CD8-positive, alpha-beta memory T cell (primary cell): ENCODE measurements around the gene HHIPL1. TPM values are rescaled to one million over a fixed set of nuclear protein-coding genes. Genes with fewer than 3 reads are reported as not detected.

Experiments
- CTCF ChIA-PET: fragments of 350-600 bp; sonication (Branson Sonifier 250); formaldehyde crosslinking; loops from one replicate; lab custom pipeline; 2021; ENCODE audit warnings: antibody characterized with exemption; lab: Charles Lee
- POLR2A ChIA-PET: fragments of 350-600 bp; sonication (Branson Sonifier 250); formaldehyde crosslinking; loops from one replicate; lab custom pipeline; 2021; ENCODE audit warnings: antibody characterized with exemption; lab: Charles Lee
- DNase-seq, 5 donors: peaks; one replicate each; pipeline versions ENCODE4 v3.0.0 to v3.0.0-alpha.2; 2020 to 2022; ENCODE audit warnings: mixed read lengths in 1 of 5
- H3K27ac ChIP-seq: one replicate; pipeline ENCODE4 v1.7.0; 2013; ENCODE audit warnings: low read depth, mild to moderate bottlenecking, low read length, moderate library complexity
- H3K27me3 ChIP-seq: 2 replicates; pipeline ENCODE4 v1.7.0; 2013; ENCODE audit warnings: low read length, mild to moderate bottlenecking; ENCODE audit not compliant: insufficient read depth, poor library complexity, severe bottlenecking
- H3K36me3 ChIP-seq: 2 replicates; pipeline ENCODE4 v1.7.0; 2013; ENCODE audit warnings: mild to moderate bottlenecking, low read length, moderate library complexity; ENCODE audit not compliant: insufficient read depth
- H3K4me1 ChIP-seq: 2 replicates; pipeline ENCODE4 v1.7.0; 2013; ENCODE audit warnings: mild to moderate bottlenecking, low read length, moderate library complexity; ENCODE audit not compliant: insufficient read depth
- H3K4me3 ChIP-seq: 2 replicates; pipeline ENCODE4 v1.7.0; 2013; ENCODE audit warnings: mild to moderate bottlenecking, low read length
- H3K9me3 ChIP-seq: 2 replicates; pipeline ENCODE4 v1.7.0; 2013; ENCODE audit warnings: mild to moderate bottlenecking, low read length
- H3K27ac Mint-ChIP-seq, 8 donors: one replicate each; pipeline ENCODE4 v1.8.0; 2020 to 2021; ENCODE audit warnings: mixed read lengths in 8 of 8, mild to moderate bottlenecking in 6 of 8, inconsistent platforms in 3 of 8, moderate library complexity in 3 of 8
- H3K27me3 Mint-ChIP-seq, 2 donors: one replicate each; pipeline ENCODE4 v1.8.0; 2020 to 2021; ENCODE audit warnings: mixed read lengths in 2 of 2, mild to moderate bottlenecking in 1 of 2, moderate library complexity in 1 of 2
- H3K36me3 Mint-ChIP-seq, 3 donors: one replicate each; pipeline ENCODE4 v1.8.0; 2020 to 2021; ENCODE audit warnings: mixed read lengths in 3 of 3, inconsistent platforms in 1 of 3, mild to moderate bottlenecking in 1 of 3
- H3K4me1 Mint-ChIP-seq, 3 donors: one replicate each; pipeline ENCODE4 v1.8.0; 2020 to 2021; ENCODE audit warnings: mixed read lengths in 3 of 3, inconsistent platforms in 1 of 3, mild to moderate bottlenecking in 1 of 3
- H3K4me3 Mint-ChIP-seq, 7 donors: one replicate each; pipeline ENCODE4 v1.8.0; 2020 to 2021; ENCODE audit warnings: mixed read lengths in 7 of 7, mild to moderate bottlenecking in 6 of 7, moderate library complexity in 4 of 7, inconsistent platforms in 2 of 7
- H3K9me3 Mint-ChIP-seq, 5 donors: one replicate each; pipeline ENCODE4 v1.8.0; 2020 to 2022; ENCODE audit warnings: mixed read lengths in 5 of 5, mild to moderate bottlenecking in 3 of 5, moderate library complexity in 2 of 5, inconsistent platforms in 1 of 5
- polyA plus RNA-seq: library from polyadenylated mRNA; unstranded; fragments of 300-500 nt; fragmentation: Illumina TruSeq; gene quantifications from one replicate; pipeline ENCODE4 v1.2.3, GENCODE V29; 2021
- total RNA-seq, 2 experiments: library from RNA; stranded (reverse); gene quantifications; one replicate each; pipeline ENCODE4 v1.2.3, GENCODE V29; 2021

Gene HHIPL1
- total and polyA plus RNA-seq, 3 experiments from 2014 or later = 0.04 TPM; not detected in 2

GRCh38 chr14:99702115-99702514 lies 57.2 kb downstream of the HHIPL1 start:
- ChIA-PET CTCF (no interaction called here), POLR2A (no interaction called here)
- no peak for DNase-seq
- Histone ChIP-seq H3K36me3 (no peaks in the 10 kb centered on the region), H3K27me3 (no peaks in the 10 kb centered on the region), H3K4me1 (no peaks in the 10 kb centered on the region), H3K9me3 (peaks cover 11% of the 10 kb centered on the region), H3K4me3 (no peak overlapping the region), H3K27ac (no peak overlapping the region)
- H3K27me3 Mint-ChIP-seq = peaks cover 16 to 43% of the 10 kb centered on the region in 2 donors
- H3K4me3 Mint-ChIP-seq = no peak overlapping the region
- peaks cover 17 to 27% (median 25%) of the 10 kb centered on the region in 5 donors for H3K9me3 Mint-ChIP-seq
- H3K27ac Mint-ChIP-seq = no peak overlapping the region
- peaks cover 3 to 9% (median 5%) of the 10 kb centered on the region in 3 donors for H3K4me1 Mint-ChIP-seq
- H3K36me3 Mint-ChIP-seq = peaks cover 0 to 20% (median 0%) of the 10 kb centered on the region in 3 donors

GRCh38 chr14:99703381-99703780 lies 58.5 kb downstream of the HHIPL1 start:
- Mint-ChIP-seq H3K4me1 (peaks cover 3 to 6% (median 5%) of the 10 kb centered on the region in 3 donors), H3K27me3 (peaks cover 11 to 39% of the 10 kb centered on the region in 2 donors), H3K4me3 (no peak overlapping the region), H3K36me3 (peaks cover 0 to 23% (median 0%) of the 10 kb centered on the region in 3 donors), H3K27ac (peak overlapping the region in 1 of 8 donors; percentile 83), H3K9me3 (peaks cover 17 to 27% (median 25%) of the 10 kb centered on the region in 5 donors)
- Histone ChIP-seq H3K4me1 (no peaks in the 10 kb centered on the region), H3K27ac (no peak overlapping the region), H3K9me3 (peaks cover 11% of the 10 kb centered on the region), H3K36me3 (no peaks in the 10 kb centered on the region), H3K27me3 (no peaks in the 10 kb centered on the region), H3K4me3 (no peak overlapping the region)
- ChIA-PET CTCF (no interaction called here), POLR2A (no interaction called here)
- DNase-seq = no peak

DNA sequence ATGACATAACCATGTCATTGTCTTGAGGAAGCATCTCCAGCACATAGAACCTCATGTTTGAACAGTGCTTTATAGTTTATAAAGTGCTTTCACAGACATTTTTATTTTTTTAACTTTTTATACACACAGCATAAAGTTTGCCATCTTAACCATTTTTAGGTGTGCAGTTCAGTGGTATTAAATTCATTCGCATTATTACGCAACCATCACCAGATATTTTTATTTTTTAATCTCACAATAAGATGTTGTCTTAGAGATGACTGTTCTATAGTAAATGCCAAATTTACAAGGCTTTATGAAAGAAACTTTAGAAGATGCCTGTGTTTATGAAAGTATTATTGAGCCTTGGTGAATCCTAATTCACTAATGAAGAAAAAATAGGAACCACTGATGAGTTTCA lies 59.1 kb downstream of the HHIPL1 start:
- H3K27me3 ChIP-seq = no peaks in the 10 kb centered on the region
- H3K4me3 Mint-ChIP-seq = no peak overlapping the region
- peaks cover 11 to 38% of the 10 kb centered on the region in 2 donors for H3K27me3 Mint-ChIP-seq
- no peak overlapping the region for H3K27ac ChIP-seq
- no peaks in the 10 kb centered on the region for H3K4me1 ChIP-seq
- peaks cover 17 to 27% (median 25%) of the 10 kb centered on the region in 5 donors for H3K9me3 Mint-ChIP-seq
- no peaks in the 10 kb centered on the region for H3K36me3 ChIP-seq
- H3K27ac Mint-ChIP-seq = no peak overlapping the region
- H3K9me3 ChIP-seq = peaks cover 11% of the 10 kb centered on the region
- H3K4me1 Mint-ChIP-seq = peaks cover 1 to 3% (median 3%) of the 10 kb centered on the region in 3 donors
- ChIA-PET POLR2A (no interaction called here), CTCF (no interaction called here)
- no peak overlapping the region for H3K4me3 ChIP-seq
- H3K36me3 Mint-ChIP-seq = peaks cover 0 to 23% (median 0%) of the 10 kb centered on the region in 3 donors
- DNase-seq = no peak

DNA sequence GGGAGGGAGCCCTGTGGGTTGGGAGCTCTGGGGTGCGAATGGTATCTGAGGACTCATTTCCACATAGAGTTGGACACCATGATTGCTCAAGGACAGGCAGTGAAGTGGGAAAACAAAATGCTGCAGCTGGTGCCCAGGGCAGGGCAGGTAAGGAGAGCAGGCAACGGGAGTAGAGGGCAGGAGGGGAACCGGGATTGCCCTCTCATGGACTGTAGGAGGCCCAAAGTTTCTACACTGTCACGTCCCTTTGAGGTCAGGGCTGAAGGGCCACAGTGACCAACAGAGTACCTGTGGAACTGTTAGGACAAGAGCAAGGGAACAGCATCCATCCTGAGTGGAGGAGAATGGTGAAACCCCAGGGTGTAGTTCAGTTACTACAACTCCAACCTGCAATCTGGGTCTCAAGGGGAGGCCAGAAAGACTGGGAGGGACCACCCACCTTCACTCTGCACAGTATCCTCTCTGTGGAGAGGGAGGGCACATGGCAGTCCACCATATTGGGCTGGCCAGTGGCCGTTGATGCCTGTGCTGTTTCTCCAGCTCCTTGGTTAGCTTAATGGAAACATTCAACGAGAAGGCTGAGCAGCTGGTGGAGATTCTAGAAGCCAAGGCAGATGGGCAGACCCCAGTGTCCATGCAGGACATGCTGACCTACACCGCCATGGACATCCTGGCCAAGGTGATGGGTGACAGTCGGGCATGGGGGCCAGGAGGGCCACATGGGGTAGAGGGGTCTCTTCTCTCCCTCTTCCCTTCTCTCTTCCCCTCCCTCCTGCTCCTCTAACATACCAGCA lies 61.4 kb downstream of the HHIPL1 start:
- POLR2A ChIA-PET = no interaction called here

DNA sequence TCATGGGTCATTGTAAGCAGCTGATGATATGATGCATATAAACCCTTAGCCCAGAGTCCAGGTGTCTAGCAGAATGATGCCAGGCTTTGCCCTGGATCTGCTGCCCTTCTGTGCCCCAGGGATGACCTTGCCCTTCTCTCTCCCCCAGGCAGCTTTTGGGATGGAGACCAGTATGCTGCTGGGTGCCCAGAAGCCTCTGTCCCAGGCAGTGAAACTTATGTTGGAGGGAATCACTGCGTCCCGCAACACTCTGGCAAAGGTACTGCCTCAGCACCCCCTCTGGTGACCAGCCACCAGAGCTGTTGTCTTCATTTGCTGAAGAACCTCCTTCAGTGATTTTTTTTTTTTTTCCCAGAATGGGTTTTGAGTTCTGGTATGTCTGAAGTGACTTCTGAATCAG lies 62.5 kb downstream of the HHIPL1 start:
- H3K36me3 Mint-ChIP-seq = peaks cover 0 to 23% (median 0%) of the 10 kb centered on the region in 3 donors
- H3K27ac ChIP-seq = no peak overlapping the region
- no peaks in the 10 kb centered on the region for H3K4me1 ChIP-seq
- H3K36me3 ChIP-seq = no peaks in the 10 kb centered on the region
- H3K27ac Mint-ChIP-seq = no peak overlapping the region
- H3K4me3 ChIP-seq = no peak overlapping the region
- H3K9me3 Mint-ChIP-seq = peaks cover 16 to 27% (median 21%) of the 10 kb centered on the region in 5 donors
- CTCF ChIA-PET = no interaction called here
- peaks cover 11 to 29% of the 10 kb centered on the region in 2 donors for H3K27me3 Mint-ChIP-seq
- POLR2A ChIA-PET = no interaction called here
- H3K9me3 ChIP-seq = peaks cover 11% of the 10 kb centered on the region
- DNase-seq = peak in 1 of 5 donors; percentile 18
- H3K27me3 ChIP-seq = no peaks in the 10 kb centered on the region
- no peak overlapping the region for H3K4me3 Mint-ChIP-seq
- H3K4me1 Mint-ChIP-seq = no peaks in the 10 kb centered on the region

More for the DNA sequence above, 61.4 kb downstream of the HHIPL1 start:
- peaks cover 11% of the 10 kb centered on the region for H3K9me3 ChIP-seq
- Mint-ChIP-seq H3K36me3 (peaks cover 0 to 23% (median 0%) of the 10 kb centered on the region in 3 donors), H3K9me3 (peaks cover 17 to 27% (median 25%) of the 10 kb centered on the region in 5 donors), H3K27me3 (peaks cover 11 to 32% of the 10 kb centered on the region in 2 donors), H3K27ac (no peak overlapping the region), H3K4me3 (no peak overlapping the region), H3K4me1 (no peaks in the 10 kb centered on the region)
- H3K4me1 ChIP-seq = no peaks in the 10 kb centered on the region
- H3K27me3 ChIP-seq = no peaks in the 10 kb centered on the region
- H3K36me3 ChIP-seq = no peaks in the 10 kb centered on the region
- CTCF ChIA-PET = no interaction called here
- peak in 1 of 5 donors; percentile 9 for DNase-seq
- no peak overlapping the region for H3K4me3 ChIP-seq
- no peak overlapping the region for H3K27ac ChIP-seq

- POLR2A ChIA-PET = no interaction called here
Observed at GRCh38 chr14:99707921-99708320, 63.0 kb downstream of the HHIPL1 start.

DNA sequence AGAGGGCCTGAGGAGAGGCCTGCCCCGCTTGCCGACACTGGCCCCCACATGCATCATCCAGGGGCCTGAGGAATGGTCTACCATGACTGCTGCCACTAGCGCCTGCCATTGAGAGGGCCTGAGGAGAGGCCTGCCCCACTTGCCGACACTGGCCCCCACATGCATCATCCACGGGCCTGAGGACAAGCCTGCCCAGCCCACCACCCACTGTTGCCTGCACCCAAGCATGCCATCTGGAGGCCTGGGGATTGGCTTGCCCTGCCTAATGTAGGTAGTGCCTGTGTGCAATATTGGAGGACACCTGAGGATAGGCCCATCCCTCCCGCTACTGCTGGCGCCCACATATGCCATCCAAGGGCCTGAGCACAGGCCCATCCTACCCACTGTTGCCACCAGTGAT lies 63.5 kb downstream of the HHIPL1 start:
- Histone ChIP-seq H3K9me3 (peaks cover 4% of the 10 kb centered on the region), H3K4me1 (no peaks in the 10 kb centered on the region), H3K27ac (no peak overlapping the region), H3K4me3 (no peak overlapping the region), H3K27me3 (no peaks in the 10 kb centered on the region), H3K36me3 (no peaks in the 10 kb centered on the region)
- Mint-ChIP-seq H3K27me3 (peaks cover 5 to 24% of the 10 kb centered on the region in 2 donors), H3K4me1 (no peaks in the 10 kb centered on the region), H3K27ac (no peak overlapping the region), H3K4me3 (no peak overlapping the region), H3K9me3 (peaks cover 9 to 25% (median 13%) of the 10 kb centered on the region in 5 donors), H3K36me3 (peaks cover 0 to 15% (median 0%) of the 10 kb centered on the region in 3 donors)
- ChIA-PET CTCF (no interaction called here), POLR2A (no interaction called here)
- DNase-seq = peak in 1 of 5 donors; percentile 5

More at GRCh38 chr14:99707921-99708320, 63.0 kb downstream of the HHIPL1 start:
- peaks cover 10 to 26% of the 10 kb centered on the region in 2 donors for H3K27me3 Mint-ChIP-seq
- H3K4me3 Mint-ChIP-seq = no peak overlapping the region
- Histone ChIP-seq H3K27me3 (no peaks in the 10 kb centered on the region), H3K27ac (no peak overlapping the region), H3K4me3 (no peak overlapping the region), H3K36me3 (no peaks in the 10 kb centered on the region), H3K4me1 (no peaks in the 10 kb centered on the region), H3K9me3 (peaks cover 9% of the 10 kb centered on the region)
- H3K9me3 Mint-ChIP-seq = peaks cover 14 to 30% (median 19%) of the 10 kb centered on the region in 5 donors
- DNase-seq = peak in 1 of 5 donors; percentile 14
- no peak overlapping the region for H3K27ac Mint-ChIP-seq
- H3K4me1 Mint-ChIP-seq = no peaks in the 10 kb centered on the region
- CTCF ChIA-PET = no interaction called here
- peaks cover 0 to 21% (median 0%) of the 10 kb centered on the region in 3 donors for H3K36me3 Mint-ChIP-seq

GRCh38 chr14:99713972-99714371 lies 69.0 kb downstream of the HHIPL1 start:
- H3K27ac Mint-ChIP-seq = no peak overlapping the region
- H3K4me1 Mint-ChIP-seq = no peaks in the 10 kb centered on the region
- H3K9me3 Mint-ChIP-seq = peaks cover 0 to 11% (median 2%) of the 10 kb centered on the region in 5 donors
- Histone ChIP-seq H3K9me3 (no peaks in the 10 kb centered on the region), H3K4me1 (no peaks in the 10 kb centered on the region), H3K27me3 (no peaks in the 10 kb centered on the region), H3K4me3 (no peak overlapping the region), H3K36me3 (no peaks in the 10 kb centered on the region), H3K27ac (no peak overlapping the region)
- ChIA-PET CTCF (no interaction called here), POLR2A (no interaction called here)
- peaks cover 4 to 7% of the 10 kb centered on the region in 2 donors for H3K27me3 Mint-ChIP-seq
- no peak for DNase-seq
- H3K36me3 Mint-ChIP-seq = no peaks in the 10 kb centered on the region
- H3K4me3 Mint-ChIP-seq = no peak overlapping the region
